Prostate gland (tissue), 2 donors: Measurements from ENCODE around the gene PTPRD. TPM values are rescaled to one million over a fixed set of nuclear protein-coding genes. Genes with fewer than 3 reads are reported as not detected.

Source experiments
- DNase-seq: peaks from one replicate; pipeline ENCODE4 v3.0.0-alpha.2; 2019; ENCODE audit warnings: low spot score
- H3K27ac ChIP-seq, 2 donors: fragments of 200-600 bp; sonication (generic); 2 replicates each; pipeline ENCODE4 v1.5.1; 2017 to 2019
- H3K27me3 ChIP-seq: fragments of 200-600 bp; sonication (generic); replicated peaks from 2 replicates; pipeline ENCODE4 v1.5.1; 2019; ENCODE audit not compliant: insufficient read depth
- H3K36me3 ChIP-seq, 2 donors: fragments of 200-600 bp; sonication (generic); 1 replicate in 1 of 2; 2 replicates in 1 of 2; pipeline versions ENCODE4 v1.5.1 to v1.8.1; 2017 to 2019
- H3K4me1 ChIP-seq: fragments of 200-600 bp; sonication (generic); replicated peaks from 2 replicates; pipeline ENCODE4 v1.5.1; 2019
- H3K4me3 ChIP-seq, 2 donors: fragments of 200-600 bp; sonication (generic); 2 replicates each; pipeline ENCODE4 v1.5.1; 2017 to 2019
- H3K9me3 ChIP-seq: fragments of 200-600 bp; sonication (generic); 2 replicates; pipeline ENCODE4 v1.5.1; 2017
- POLR2A ChIP-seq: fragments of 450-650 bp; IDR thresholded peaks from one replicate; pipeline ENCODE4 v1.6.1; 2016; ENCODE audit warnings: antibody characterized with exemption, mild to moderate bottlenecking
- POLR2AphosphoS5 ChIP-seq: sonication (generic); formaldehyde crosslinking; IDR thresholded peaks from one replicate; pipeline ENCODE4 v1.6.1; 2017; ENCODE audit warnings: antibody characterized with exemption
- WGBS: methylation state at CpG from one replicate; pipeline ENCODE4 v1.1.5; 2018; 5-methylcytosine and 5-hydroxymethylcytosine counted together
- intact Hi-C: fragments of 100-400 bp; cut with DNase I; formaldehyde crosslinking; loops from one replicate; pipeline ENCODE4 v1.14.2; 2022
- total RNA-seq, 2 donors: library from RNA; depleted of rRNA; stranded (reverse); fragments of >200 nt; gene quantifications; one replicate each; pipeline ENCODE4 v1.1.0, GENCODE V29; 2016
- TF ChIP-seq, protein P1 (sequence below), 4 experiments: fragments of 200-600 bp in 2 of 4; fragments of 450-650 bp in 2 of 4; sonication (generic) in 2 of 4; IDR thresholded peaks; 1 replicate in 3 of 4; 2 replicates in 1 of 4; pipeline ENCODE4 v1.5.1; 2016 to 2019; ENCODE audit warnings: antibody characterized with exemption in 4 of 4, mild to moderate bottlenecking in 2 of 4, moderate library complexity in 2 of 4

Gene PTPRD
- total RNA-seq, 2 donors from 2014 or later, result 5.8 to 23.1 TPM

DNA sequence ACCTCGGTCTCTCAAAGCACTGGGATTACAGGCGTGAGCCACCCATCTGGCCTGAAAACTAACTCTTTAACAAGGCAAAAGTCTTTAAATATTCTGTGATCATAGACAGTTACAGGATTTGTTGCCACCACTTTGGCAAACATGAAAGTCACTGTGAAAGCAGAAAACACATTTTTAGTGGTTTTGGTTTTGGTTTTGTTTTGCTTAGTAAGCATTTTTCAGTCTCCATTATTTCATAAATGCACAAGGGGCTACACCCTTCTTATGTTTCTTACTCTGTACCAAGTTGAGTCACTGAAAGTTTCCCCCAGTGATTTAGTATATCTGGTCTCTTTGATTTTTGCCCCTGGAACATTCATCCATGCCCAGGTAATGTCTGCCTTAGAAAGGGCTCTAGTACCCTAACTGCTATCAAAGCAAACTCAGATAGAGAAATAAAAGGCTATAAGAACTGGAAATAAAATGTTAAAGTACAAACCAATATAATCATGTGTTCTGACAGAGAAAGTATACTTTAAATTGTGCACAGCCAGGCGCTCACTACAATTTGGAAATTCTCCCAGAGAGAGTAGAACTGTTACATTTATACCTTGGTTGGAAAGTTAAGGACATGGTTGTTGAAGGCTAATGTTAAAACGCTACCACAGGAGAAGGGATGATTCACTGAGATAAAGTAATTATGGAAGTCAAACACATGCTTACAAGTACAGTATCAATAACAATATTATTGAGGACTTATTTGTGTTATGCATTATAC, 1790.7 kb downstream of the PTPRD start:
- intact Hi-C loops, result no loop called here
- Histone ChIP-seq H3K27me3 (no peaks in the 10 kb centered on the region), H3K36me3 (no peaks in the 10 kb centered on the region), H3K9me3 (no peaks in the 10 kb centered on the region), H3K4me3 (no peak overlapping the region), H3K27ac (no peak overlapping the region), H3K4me1 (no peaks in the 10 kb centered on the region)
- WGBS, result 82% methylated on average over 4 of the region's 4 CpGs
- no peak for TF ChIP-seq POLR2AphosphoS5
- TF ChIP-seq, protein P1, sequence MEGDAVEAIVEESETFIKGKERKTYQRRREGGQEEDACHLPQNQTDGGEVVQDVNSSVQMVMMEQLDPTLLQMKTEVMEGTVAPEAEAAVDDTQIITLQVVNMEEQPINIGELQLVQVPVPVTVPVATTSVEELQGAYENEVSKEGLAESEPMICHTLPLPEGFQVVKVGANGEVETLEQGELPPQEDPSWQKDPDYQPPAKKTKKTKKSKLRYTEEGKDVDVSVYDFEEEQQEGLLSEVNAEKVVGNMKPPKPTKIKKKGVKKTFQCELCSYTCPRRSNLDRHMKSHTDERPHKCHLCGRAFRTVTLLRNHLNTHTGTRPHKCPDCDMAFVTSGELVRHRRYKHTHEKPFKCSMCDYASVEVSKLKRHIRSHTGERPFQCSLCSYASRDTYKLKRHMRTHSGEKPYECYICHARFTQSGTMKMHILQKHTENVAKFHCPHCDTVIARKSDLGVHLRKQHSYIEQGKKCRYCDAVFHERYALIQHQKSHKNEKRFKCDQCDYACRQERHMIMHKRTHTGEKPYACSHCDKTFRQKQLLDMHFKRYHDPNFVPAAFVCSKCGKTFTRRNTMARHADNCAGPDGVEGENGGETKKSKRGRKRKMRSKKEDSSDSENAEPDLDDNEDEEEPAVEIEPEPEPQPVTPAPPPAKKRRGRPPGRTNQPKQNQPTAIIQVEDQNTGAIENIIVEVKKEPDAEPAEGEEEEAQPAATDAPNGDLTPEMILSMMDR (IDR thresholded peaks at IDR 0.05), result no peak
- TF ChIP-seq POLR2A, result no peak
- DNase-seq, result no peak

DNA sequence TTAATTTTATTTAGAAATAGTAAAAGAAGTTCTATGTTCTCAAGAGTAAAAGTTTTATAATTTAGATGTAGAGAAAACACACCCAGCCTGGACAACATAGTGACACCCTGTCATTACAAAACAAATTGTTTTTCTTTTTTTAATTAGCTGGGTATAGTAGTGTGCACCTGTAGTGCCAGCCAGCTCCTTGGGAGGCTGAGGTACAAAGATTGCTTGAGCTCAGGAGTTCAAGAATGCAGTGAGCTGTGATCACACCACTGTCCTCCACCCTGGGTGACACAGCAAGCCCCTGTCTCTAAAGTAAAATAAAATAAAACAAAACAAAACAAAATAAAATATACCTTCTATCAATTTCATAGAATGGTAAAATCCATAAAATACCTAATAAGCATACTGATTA, 1795.5 kb downstream of the PTPRD start:
- no peak for DNase-seq
- intact Hi-C loops, result no loop called here
- TF ChIP-seq, protein P1 (IDR thresholded peaks at IDR 0.05), result no peak
- Histone ChIP-seq H3K9me3 (no peaks in the 10 kb centered on the region), H3K27me3 (no peaks in the 10 kb centered on the region), H3K36me3 (no peaks in the 10 kb centered on the region), H3K4me1 (no peaks in the 10 kb centered on the region), H3K4me3 (no peak overlapping the region), H3K27ac (no peak overlapping the region)

DNA sequence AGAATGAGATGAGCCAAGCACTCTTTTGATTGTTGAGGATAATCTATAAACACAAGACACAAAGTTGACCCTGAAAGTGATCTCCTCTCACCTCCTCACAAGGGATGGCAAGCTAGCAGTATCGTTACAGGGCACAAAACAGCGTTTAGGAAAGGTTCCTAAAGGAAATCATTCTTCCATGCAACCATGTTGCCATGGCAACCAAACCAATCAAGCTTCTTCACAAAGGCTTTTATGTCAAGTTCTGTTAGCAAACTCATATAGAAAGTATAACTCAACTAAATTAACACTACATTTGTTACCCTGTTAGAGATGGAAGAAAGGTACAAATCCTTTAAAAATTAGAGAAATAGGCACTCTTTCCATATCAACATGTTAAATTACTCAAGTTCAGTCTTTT, 1796.4 kb downstream of the PTPRD start:
- no peak for DNase-seq
- WGBS, result 54% methylated on average over 2 of the region's 2 CpGs
- H3K4me3 ChIP-seq, result no peak overlapping the region
- TF ChIP-seq POLR2AphosphoS5 (no peak), POLR2A (no peak)
- TF ChIP-seq, protein P1 (IDR thresholded peaks at IDR 0.05), result no peak
- H3K36me3 ChIP-seq, result no peaks in the 10 kb centered on the region
- no peaks in the 10 kb centered on the region for H3K4me1 ChIP-seq
- H3K27me3 ChIP-seq, result no peaks in the 10 kb centered on the region
- intact Hi-C loops, result no loop called here
- no peak overlapping the region for H3K27ac ChIP-seq
- no peaks in the 10 kb centered on the region for H3K9me3 ChIP-seq

DNA sequence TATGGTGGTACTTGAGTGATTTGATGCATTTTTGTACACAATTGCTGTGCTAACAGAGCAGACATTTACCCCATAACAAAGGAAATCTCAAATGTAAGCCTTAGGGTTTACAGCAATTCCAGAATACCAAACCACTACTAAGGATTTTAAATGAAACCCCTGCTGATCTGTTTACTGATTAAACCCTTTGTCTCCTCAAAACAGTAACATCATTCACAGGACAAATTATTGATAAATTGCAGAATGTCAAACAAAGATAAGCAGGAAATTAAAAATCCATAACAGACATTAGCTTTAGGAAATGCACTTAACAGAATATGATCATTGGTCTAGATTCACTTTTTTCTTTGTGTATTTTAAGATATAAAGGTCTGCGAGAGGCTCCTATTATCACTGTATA, 1796.9 kb downstream of the PTPRD start:
- Histone ChIP-seq H3K27ac (no peak overlapping the region), H3K36me3 (no peaks in the 10 kb centered on the region), H3K9me3 (no peaks in the 10 kb centered on the region), H3K4me1 (no peaks in the 10 kb centered on the region), H3K27me3 (no peaks in the 10 kb centered on the region), H3K4me3 (no peak overlapping the region)
- WGBS, result 88% methylated on average over 1 of the region's 1 CpG
- DNase-seq, result no peak
- TF ChIP-seq, protein P1 (IDR thresholded peaks at IDR 0.05), result no peak
- intact Hi-C loops, result no loop called here

DNA sequence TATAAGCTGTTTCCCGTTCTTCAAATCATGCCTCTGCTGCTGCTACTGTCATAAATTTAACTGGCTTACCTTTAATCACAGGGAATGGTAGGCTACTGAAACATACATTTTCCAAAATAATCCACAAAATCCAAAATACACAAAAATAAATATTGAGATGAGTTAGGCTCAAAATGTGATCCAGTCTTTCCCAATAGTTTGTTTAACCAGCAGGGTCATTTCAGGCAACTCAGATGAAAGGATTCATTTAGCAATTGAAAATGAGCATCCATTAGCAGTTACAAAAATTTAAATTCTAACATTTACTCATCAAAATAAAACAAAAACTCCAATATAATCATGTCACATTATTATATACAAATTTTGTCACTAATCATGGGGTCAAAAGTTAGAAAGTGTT, 1797.6 kb downstream of the PTPRD start:
- no peaks in the 10 kb centered on the region for H3K36me3 ChIP-seq
- WGBS, result 92% methylated on average over 1 of the region's 1 CpG
- TF ChIP-seq POLR2A, result no peak
- TF ChIP-seq, protein P1 (IDR thresholded peaks at IDR 0.05), result no peak
- TF ChIP-seq POLR2AphosphoS5, result no peak
- H3K9me3 ChIP-seq, result no peaks in the 10 kb centered on the region
- no peak for DNase-seq
- H3K27ac ChIP-seq, result no peak overlapping the region
- intact Hi-C loops, result no loop called here
- no peaks in the 10 kb centered on the region for H3K4me1 ChIP-seq
- H3K4me3 ChIP-seq, result no peak overlapping the region
- H3K27me3 ChIP-seq, result no peaks in the 10 kb centered on the region
